D721Med (cell line): ENCODE results near the gene SNRPA.
"Not testable (repeated sequence)": the region's sequence is repeated elsewhere in the genome, so short reads cannot be mapped to it uniquely, and the experiment has no call there.

ENCODE experiments used
- DNase-seq: peaks from one replicate; pipeline ENCODE4 v3.0.0; 2011; ENCODE audit warnings: low spot score; ENCODE audit not compliant: insufficient read length
- FAIRE-seq: peaks from 2 replicates; lab custom pipeline; 2011; peaks lifted over from hg19 to GRCh38; lab: Jason Lieb, UNC
- CTCF ChIP-seq: IDR thresholded peaks from 2 replicates; pipeline ENCODE4 v1.5.1; 2012; ENCODE audit warnings: mild to moderate bottlenecking, control low read depth; ENCODE audit not compliant: insufficient read depth; ENCODE audit errors: missing control alignments

The SNRPA gene

GRCh38 chr19:40777937-40778705, 27.1 kb downstream of the SNRPA start, which contains the start of gene RAB4B:
RAB4B (plus strand) TSS chr19:40778247; CDS start chr19:40778376, 129 bp downstream.
- TF ChIP-seq CTCF: no peak
- FAIRE-seq: no peak
- DNase-seq: peak; percentile 76

GRCh38 chr19:40778706-40779284, 27.8 kb downstream of the SNRPA start:
- no peak for TF ChIP-seq CTCF
- FAIRE-seq: no peak
- no peak for DNase-seq

DNA sequence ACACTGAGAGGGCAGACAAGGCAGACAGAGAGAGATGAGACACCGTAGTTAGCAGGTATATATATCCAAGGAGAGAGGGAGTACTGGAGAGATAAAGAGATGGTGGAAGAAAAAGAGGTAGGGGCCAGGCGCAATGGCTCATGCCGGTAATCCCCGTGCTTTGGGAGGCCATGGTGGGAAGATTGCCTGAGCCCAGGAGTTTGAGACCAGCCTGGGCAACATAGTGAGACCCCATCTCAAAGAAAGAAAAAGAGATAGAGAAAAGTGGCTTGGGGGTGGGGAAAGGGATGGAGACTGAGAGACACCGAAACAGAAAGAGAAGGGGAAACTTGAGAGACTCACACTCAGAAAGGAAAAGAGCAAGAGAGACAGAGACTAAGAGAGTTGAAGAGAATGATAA, 29.6 kb downstream of the SNRPA start:
- no peak for TF ChIP-seq CTCF
- FAIRE-seq: no peak
- no peak for DNase-seq

DNA sequence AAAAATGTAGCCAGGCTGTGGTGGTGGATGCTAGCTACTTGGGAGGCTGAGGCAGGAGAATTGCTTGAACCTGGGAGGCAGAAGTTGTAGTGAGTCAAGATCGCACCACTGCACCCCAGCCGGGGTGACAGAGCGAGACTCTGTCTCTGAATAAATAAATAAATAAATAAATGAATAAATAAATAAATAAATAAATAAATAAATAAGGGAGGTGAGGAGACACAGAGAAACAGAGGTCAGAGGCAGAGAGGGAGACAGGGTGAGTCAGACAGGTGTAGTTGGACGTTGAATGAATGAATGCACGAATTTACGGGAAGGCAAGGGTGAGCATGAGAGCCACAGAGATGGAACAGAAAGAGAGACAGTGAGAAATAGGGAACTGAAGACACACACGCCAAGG, 30.1 kb downstream of the SNRPA start:
- FAIRE-seq: no peak
- no peak for DNase-seq
- TF ChIP-seq CTCF: no peak

DNA sequence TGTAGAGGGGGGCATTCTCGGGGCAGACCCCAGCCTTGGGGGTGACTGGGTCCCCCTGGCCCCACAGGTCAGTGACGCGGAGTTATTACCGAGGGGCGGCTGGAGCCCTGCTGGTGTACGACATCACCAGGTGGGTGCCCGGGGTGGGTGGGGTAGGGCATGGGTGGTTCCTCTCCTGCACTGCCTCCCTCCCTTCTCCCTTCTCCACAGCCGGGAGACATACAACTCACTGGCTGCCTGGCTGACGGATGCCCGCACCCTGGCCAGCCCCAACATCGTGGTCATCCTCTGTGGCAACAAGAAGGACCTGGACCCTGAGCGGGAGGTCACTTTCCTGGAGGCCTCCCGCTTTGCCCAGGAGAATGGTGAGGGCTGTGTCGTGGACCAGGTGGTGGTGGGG, 32.7 kb downstream of the SNRPA start:
- no peak for FAIRE-seq
- no peak for TF ChIP-seq CTCF
- DNase-seq: no peak

DNA sequence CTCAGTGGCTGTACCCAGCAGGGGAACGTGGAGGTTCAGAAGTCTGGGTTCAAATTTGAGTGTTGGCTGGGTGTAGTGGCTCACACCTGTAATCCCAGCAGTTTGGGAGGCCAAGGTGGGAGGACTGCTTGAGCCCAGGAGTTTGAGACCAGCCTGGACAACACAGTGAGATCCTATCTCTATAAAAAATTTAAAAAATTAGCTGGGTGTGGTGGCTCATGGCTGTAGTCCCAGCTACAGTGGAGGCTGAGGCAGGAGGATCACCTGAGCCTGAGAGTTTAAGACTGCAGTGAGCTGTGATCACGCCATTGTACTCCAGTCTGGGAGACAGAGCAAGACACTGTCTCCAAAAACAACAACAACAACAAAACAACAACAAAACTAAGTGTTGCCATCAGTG, 33.1 kb downstream of the SNRPA start:
- DNase-seq, FAIRE-seq: not testable (repeated sequence)

DNA sequence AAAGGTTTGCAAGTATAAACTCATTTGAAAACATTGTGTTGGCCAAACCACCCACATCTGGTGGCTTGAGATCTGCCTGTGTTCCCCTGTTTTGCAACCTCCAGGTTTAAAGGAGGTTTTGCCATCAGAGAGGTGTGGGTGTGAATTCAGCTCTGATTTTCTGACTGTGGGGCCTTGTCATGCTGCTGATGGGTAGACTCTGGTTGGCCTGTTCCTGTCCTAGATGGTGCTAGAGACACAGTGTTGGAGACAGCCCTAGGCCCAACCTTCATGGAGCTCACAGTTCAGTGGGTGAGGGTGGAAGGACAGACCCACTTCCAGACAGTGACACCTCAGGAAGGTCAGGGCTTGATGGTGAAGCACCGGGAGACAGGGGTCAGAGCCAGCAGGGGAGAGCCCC, 34.5 kb downstream of the SNRPA start:
- TF ChIP-seq CTCF: no peak
- DNase-seq: no peak
- FAIRE-seq: no peak
